GM21528 (cell line): Measurements from ENCODE around the gene CHRND.

Experiments
- ATAC-seq: cut with Tn5 transposase; IDR thresholded peaks from one replicate; pipeline ENCODE4 v1.9.1; 2021; ENCODE audit warnings: mild to moderate bottlenecking, moderate library complexity; ENCODE audit not compliant: unreplicated experiment, low FRiP score

CHRND gene

GRCh38 chr2:232487385-232488096, 38.4 kb upstream of the CHRND start, which contains the start of gene ECEL1:
ECEL1 (minus strand) TSS chr2:232487834; CDS start chr2:232486653, 1,181 bp downstream.
- ATAC-seq: no peak

DNA sequence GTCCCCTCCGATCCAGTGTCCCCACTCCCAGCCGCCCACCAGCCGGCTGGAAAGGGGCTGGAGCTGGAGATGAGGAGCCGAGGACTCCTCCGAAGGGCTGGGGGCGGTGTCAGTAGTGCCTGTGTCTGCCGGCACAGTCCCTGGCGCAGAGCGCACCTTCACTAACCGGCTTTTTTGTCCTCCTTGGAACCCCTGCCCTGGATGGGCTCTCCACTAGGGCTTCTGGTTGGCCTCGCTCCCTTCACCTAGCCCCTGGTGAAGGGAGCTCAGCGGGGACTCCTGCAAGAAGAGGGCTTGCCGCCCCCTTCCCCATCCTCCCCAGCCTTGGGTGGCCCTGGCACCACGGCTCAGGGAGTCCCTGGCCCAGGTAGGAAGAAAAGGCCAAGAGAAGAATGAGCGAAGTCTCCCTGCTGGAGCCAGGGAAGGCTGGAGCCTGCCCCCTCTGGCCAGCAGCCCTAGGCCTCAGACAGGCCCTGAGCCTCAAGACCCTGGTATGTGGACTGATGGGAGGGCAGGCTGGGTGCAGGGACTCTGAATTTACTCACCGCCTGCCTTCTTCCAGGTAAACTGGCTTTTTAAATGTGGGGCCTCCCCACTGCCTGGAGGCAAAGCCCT, 37.8 kb upstream of the CHRND start:
- no peak for ATAC-seq

DNA sequence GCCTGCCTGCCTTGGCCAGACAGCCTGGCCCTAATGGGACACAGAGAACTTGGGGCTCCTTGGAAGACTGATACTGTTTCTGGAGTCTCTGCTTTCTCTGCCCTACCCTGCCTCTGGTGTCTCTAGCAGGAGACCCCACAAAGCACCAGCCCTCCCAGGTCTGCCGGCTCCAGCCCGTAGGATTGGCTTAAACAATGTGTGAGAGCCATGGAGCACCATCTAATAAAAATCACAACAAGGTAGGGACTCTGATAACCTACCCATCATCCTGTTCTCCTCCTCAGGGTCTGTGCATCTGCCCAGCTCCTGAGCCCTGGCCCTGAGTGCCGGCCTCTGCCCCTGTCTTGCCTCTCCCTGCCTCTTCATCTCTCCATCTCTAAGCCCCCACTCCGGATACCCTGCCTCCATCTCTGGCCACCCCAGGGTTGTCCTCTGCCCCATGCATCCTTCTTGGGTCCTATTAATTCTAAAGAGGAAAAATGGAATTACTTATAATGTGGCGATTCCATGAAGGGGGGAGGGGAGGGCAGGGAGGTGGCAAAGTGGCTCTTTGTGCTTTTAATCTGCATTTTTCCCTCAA, 37.1 kb upstream of the CHRND start:
- ATAC-seq: no peak

DNA sequence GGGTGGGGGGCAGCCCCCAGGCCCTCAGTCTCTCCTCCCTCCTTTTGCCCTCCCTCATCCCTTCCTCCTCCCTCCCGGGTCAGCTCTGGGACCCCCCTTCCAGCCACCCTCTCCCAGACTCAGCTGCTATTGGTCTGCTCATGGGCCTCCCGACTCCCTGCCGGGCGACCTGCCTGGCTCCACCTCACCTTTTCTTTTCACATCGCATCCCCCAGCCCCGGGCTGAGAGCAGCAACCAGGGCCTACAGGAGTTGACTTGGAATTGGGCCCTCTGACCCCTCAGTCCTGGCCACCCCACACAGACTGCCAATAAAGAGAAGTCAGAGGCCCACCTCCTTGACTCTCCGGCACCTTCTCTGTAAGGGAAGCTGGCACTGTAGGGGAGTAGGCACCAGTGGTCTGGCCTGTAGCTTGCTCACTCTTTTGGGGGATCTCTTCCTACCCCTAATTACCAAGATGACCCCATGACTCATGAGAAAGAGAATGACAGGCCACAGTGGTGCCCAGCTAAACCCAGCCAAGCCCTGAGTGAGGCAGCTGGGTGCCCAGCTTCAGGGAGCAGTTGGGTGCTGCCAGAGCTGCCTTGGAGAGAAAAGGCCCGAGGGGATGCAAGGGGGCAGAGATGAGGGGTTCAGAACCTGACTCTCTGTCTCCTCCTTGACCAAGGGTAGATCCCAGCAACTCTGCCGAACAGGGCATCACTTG, 36.3 kb upstream of the CHRND start:
- no peak for ATAC-seq

- no peak for ATAC-seq
Observed at GRCh38 chr2:232490221-232491138, 35.5 kb upstream of the CHRND start.

- no peak for ATAC-seq
Observed at GRCh38 chr2:232491139-232491780, 34.7 kb upstream of the CHRND start.

- ATAC-seq: no peak
Observed at GRCh38 chr2:232492236-232492848, 33.6 kb upstream of the CHRND start.

- no peak for ATAC-seq
Observed at GRCh38 chr2:232492963-232493700, 32.8 kb upstream of the CHRND start.

DNA sequence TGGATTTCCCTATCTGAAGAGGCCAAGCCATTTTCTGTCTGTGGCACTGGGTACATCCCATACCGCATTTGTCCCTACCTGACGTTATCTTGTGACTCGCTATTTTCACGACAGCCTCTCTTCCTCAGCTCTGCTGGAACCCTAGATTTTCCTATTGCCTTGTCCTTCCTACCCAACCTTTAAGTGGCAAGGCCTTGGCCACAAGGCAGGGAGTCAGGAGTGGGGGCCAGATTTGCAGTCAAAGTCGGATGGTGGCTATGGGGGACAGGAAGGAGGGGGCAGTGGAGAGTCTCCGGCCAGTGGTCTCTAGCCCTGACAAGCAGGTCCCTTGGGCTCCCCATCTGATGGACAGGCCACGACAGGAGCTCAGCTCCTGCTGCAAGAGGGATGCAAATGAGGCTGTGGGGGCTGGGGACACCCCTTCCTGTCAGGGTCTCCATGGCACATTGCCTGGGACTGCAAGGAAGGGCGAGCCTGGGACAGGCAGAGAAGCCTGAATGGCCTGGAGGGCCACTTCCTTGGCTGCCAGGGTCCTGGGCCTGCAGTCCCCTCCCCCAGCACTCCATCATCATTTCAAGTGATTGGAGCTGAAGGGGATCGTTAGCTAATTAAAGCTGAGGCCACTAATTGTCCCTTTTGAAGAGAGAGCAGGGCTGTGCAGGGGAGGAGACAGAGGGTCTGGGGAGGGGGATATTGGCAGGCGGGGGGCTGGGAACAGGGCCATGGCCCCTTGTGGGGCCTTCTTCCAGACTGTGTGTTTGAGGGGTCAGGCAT, 32.1 kb upstream of the CHRND start:
- no peak for ATAC-seq

DNA sequence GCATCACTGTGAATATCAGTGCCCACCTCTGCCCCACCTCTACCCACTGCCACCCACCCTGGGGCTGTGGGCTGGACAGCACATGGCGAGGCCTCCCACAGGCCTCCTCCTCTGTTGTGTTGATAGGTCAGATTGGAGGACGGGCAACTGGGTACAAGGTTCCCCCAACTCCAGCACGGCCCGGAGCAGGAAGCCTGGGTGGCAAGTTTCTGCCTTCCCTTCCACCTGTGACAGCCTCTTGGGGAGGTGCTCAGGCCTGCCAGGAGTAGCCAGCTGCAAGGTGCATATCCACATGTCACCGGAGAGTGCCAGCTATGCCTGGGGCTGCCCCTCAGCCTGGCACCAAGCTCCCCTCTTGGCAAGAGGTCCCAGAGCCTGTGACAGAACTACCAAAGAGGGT, 31.4 kb upstream of the CHRND start:
- no peak for ATAC-seq

DNA sequence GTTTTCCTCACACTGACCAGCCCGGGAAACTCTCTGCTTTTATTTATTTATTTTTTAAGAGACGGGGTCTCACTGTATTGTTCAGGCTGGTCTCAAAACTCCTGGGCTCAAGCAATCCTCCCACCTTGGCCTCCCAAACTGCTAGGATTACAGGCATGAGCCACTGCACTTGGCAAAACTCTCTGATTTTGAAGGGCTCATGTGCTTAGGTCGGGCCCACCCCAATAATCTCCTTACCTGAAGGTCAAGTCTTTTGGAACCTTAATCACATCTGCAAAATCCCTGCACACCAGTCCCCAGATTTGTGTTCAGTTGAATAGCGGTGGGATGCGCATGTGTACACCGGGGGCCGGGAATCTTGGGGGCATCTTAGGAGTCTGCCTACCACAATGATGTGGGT, 30.7 kb upstream of the CHRND start:
- ATAC-seq: no peak

DNA sequence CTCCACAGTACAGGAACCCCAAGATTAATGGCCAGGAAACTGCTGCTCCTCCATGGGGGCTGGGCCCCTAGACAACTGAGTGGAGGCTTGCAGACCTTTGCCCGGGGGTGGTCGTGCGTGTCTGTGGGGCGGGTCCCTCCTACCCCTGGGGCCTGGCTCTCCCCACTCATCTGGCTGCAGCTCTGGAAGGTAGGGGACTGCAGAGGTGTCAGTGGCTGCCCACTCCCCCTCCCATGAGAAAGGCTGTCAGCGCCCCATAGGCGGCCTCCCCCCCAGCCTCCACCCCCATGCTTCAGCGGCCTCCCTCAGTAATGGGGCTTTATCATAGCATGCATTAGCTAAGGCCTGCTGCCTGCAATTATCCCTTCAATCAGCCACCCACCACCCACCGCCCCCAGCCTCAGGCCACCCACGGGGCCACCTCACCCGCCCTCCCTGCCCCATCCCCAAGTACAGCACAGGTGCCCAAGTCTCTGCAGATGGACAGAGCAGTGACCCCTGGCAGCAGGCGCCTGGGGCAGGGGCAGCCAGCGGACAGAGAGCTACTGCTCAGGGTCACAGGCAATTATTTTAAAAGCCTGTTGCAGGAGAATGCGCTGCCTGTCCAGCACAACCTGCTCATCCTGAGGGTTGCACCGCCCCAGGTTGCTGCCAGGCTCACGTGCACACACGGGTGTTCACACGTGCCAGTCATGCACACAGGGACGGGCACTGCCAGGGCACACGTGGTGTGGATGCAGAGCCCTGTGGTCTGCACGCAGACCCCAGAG, 29.3 kb upstream of the CHRND start:
- no peak for ATAC-seq

GRCh38 chr2:232497348-232497747, 28.6 kb upstream of the CHRND start:
- no peak for ATAC-seq

DNA sequence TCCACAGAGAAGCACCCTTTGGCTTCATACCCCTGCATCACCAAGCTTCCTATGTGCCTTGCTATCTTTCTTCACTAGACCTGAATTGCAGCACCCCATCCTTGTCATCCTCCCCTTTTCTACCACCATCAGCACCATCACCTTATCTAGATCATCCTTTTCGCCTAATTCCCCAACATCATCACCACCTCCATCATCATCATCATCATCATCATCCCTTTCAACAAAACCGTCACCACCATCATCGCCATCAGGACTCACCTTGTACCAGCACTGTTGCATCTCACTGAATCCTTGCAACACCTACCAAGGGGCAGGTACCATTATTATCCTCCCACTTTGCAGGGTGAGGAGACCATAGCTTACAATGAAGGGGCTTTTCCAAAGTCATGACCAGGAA, 27.5 kb upstream of the CHRND start:
- no peak for ATAC-seq

DNA sequence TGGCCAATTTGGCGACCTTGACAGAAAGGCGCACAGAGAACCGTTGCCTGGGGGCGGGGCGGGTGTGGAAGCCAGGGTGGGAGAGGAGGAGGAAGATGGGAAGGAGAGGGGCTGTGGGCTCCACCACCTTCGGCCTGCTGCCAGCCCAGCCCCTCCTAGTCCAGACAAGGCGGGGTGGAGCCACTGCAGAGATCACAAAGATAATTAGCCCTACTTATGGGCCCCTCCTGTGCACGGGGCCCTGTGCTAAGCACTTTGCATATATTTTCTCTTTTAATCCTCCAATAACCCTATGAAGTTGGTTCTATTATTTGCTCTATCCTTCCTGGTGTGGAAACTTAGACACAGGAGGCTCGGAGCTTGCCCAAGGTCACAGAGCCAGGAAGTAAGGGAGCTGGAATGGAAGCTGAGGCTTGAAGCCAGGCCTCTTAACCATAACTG, 24.6 kb upstream of the CHRND start:
- no peak for ATAC-seq

GRCh38 chr2:232501794-232502390, 24.1 kb upstream of the CHRND start:
- ATAC-seq: no peak

- ATAC-seq: no peak
Observed at GRCh38 chr2:232502511-232502910, 23.4 kb upstream of the CHRND start.
